ENCODE results near the gene COPS9.

COPS9 gene

DNA sequence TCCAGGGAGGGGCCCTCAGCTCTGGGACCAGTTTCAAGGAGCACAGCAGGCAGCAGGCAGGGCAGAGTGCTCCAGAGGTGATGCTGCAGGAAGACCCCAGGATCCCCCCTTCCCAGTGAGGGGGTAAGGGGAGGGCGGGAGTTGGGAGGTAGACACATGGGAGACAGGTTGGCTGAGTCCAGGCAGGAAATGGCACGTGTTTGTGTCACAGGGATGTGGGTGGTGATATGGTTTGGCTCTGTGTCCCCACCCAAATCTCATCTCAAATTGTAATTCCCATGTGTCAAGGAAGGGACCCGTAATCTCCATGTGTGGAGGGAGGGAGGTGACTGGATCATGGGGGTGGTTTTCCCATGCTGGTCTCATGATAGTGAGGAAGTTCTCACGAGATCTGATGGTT, 29.6 kb upstream of the COPS9 start:
- no peak for DNase-seq

DNA sequence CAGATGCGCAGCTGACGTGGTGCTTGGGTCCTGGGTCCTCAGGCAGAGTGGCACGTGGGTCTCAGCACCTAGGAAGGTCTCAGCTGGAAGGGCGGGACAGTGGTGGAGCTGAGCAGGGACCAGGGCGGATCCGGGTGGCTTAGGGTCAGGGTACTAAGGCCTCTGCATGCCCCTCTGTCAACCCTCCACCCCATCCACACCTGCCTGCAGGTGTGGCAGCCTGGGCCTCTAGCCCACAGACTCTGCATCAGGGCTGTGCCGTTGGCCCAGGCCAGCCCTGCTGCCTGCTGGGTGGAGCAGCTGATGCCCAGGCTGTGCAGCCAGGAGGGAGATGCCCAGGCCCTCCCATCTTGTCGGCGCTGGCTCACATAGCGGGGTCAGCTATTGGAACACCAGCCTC, 28.9 kb upstream of the COPS9 start:
- DNase-seq, result no peak

DNA sequence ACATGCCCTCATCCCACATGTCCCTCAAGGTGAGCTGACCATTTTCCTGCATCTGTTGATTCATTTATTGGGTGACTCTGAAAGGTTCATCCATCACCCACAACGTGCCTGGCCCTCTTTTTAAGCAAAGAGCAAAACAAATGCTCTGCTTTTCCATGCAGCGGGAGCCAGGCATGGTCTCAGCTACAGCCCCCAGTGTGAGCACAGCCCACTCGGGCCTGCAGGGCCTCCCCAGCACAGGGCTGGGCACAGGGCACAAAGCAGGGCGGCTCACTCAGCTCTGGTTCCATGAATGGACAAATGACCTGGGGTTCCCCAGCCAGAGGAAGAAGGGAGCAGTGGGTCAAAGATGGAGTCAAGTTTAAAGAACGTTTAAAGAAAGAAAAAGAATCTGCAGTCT, 28.5 kb upstream of the COPS9 start:
- no peak for DNase-seq

DNA sequence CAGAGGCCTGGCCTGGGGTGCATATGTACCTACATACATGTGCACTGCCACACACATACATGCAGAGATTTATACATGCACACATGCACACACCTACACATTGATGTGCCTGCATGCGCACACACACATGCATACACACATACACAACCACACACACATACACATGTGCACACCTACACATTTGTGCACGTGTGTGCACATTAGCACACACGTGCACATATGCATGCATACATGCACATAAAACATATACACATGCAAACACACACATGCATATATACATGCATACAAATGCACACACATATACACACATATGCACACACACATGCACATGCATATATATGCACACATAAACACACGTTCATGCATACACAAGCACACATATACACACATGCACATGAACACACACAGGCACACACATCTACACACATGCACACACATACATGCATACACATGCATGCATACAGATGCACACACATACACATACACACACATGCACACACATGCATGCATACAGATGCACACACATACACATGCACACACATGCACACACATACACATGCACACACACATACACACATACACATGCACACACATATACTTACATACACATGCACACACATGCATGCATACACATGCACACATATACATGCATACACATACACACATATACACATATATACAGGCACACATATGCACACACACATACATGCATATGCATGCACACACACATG, 27.9 kb upstream of the COPS9 start:
- no peak for DNase-seq

DNA sequence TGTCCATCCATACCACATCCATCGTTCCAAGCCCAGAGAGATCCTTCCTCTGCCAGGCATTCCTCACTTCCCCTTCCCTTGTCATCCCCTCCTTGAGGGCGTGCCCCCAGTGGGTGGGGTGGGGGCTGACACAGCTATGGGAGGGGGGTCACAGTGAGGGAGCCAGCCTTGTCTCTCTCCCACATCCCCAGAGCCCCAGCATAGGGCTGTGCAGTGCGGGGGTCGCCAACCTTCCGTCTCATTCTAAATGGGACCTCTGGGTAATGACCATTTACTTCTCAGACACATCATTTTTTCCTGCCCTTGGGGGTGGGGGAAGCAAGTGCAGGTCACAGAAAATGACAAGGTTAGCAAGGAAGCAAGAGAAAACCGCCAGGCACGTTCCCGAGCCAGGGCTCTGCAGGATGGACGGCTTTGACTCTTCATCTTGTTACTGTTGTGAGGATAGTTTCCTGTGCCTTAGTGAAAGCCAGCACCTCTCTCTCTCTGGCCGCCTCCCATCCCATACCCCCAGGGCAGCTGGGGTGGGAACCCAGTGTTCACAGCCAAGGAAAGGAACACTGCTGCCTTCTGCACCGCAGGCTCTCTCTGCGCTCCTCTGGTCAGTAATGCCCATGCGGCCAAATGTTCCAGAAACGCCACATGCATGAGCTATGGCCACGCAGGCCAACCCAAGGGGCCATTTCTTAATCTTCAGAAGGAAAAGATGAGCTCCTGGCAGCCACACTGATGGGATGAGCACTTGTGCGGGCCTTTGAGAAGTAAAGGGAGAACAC, 27.0 kb upstream of the COPS9 start:
- DNase-seq, result no peak

- no peak for DNase-seq
Measured at GRCh38 chr2:240162531-240162930, 26.4 kb upstream of the COPS9 start.

DNA sequence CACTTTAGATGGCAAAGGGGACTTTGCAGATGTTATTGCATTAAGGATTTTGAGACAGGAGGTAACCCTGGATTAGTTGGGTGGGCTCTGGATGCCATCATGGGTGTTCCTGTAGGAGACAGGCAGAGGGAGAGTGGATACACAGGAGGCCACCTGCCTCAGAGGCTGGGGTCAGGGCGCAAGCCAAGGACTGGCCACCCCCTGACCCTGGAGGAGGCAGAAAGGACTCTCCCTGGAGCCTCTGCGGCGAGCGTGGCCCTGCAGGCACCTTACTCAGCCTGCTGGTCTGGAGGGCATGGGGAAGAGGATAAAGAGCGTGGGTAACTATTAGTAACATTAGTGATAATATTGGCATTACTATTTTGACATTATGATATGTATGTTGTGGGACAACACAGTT, 25.9 kb upstream of the COPS9 start:
- DNase-seq, result no peak

- DNase-seq, result no peak
Measured at GRCh38 chr2:240161087-240161750, 25.1 kb upstream of the COPS9 start.

GRCh38 chr2:240160291-240161086, 24.4 kb upstream of the COPS9 start:
- no peak for DNase-seq

DNA sequence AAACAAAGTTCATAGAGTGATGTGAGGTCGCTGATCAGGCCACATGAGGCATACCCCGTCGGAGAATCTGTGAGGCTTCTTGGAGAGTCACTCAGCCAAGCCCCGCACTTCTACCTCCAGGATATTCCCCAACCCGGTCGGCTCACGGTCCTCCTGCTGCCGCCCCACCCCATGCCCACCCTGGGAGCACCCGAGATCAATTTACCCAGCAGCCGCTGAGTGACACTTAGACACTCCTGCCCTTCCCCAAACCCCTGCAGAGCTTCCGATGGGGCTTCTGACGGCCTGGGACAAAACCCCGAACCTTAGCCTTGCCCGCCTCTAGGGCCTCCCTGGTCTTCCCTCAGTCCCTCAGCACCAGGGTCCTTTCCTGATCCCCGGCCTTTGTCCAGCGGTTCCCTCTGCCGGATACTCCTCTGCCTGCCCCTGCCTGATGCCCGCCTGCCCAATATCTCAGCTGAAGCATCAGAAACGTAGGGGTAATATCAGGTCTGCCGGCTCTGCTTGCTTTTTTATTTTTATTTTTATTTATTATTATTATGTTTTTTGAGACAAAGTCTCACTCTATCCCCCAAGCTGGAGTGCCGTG, 23.2 kb upstream of the COPS9 start:
- no peak for DNase-seq

DNA sequence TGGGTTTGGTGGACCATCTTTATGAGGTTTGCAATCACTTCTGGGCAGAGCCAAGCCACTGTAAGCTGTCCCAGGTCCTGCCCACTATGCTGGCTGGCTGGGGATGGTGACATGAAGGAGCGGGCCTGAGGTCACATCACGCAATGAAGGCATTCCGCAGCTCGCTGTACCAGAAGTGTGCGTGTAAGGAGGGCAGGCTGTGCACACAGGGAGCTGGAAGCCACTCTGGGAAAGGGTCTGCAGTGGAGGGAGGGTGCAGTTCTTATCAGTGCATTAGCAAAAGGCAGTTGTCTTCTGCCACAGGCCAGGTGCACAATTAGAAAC, 21.0 kb upstream of the COPS9 start:
- no peak for DNase-seq

GRCh38 chr2:240156435-240157146, 20.5 kb upstream of the COPS9 start:
- no peak for DNase-seq

- DNase-seq, result no peak
Measured at GRCh38 chr2:240155745-240156390, 19.8 kb upstream of the COPS9 start.

DNA sequence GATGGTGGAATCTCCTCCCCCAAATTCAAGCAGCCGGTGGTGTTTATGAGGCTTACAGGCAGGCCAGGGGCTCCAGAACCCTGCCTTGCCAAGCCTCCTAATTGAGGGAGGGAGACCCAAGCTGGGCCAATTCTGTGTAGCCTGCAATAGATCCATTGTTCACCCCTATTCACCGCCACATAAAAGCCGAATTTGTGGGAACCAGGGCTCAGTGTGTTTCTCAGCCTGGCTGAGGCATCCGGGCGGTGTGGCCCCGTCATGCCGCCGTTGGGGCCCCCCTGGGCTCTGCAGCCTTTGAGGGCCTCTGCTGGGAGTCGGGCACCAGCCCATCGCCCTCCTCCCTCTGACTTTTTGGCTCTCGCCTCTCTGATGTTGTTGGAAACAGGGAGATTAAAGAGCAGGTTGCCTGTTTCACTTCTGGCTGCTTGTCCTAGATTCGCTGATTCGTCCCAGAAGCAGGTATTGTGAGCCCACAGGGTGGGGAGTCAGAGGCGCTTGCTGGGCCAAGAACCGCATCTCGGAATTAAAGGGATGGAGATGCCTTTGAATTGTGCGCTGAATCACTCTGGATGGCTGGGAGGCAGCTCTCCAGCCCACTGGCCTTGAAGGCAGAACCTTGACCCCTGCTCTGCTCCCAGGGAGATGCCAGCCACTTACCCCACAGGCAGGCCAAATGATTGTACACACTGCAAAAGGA, 19.1 kb upstream of the COPS9 start:
- no peak for DNase-seq

DNA sequence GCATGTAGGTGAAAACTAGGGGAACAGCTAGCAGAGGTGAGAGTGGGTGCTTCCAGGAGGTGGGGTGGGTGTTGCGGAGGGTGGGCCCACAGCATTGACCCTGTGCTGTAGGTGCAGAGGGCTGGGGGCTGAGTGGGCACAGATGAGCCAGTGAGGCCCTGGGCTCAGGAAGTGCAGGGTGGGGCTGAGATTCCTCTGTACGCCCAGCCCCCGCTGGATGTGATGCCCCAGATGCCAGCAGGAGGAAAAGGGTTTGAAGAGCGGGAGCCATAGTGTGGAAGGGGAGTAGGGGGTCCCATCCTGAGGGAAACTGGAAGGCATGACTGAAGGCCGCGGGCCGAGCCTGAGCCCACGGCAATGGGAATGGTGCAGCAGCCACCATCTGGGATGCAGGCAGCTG, 18.5 kb upstream of the COPS9 start:
- DNase-seq, result no peak

GRCh38 chr2:240153418-240153817, 17.3 kb upstream of the COPS9 start:
- DNase-seq, result no peak

DNA sequence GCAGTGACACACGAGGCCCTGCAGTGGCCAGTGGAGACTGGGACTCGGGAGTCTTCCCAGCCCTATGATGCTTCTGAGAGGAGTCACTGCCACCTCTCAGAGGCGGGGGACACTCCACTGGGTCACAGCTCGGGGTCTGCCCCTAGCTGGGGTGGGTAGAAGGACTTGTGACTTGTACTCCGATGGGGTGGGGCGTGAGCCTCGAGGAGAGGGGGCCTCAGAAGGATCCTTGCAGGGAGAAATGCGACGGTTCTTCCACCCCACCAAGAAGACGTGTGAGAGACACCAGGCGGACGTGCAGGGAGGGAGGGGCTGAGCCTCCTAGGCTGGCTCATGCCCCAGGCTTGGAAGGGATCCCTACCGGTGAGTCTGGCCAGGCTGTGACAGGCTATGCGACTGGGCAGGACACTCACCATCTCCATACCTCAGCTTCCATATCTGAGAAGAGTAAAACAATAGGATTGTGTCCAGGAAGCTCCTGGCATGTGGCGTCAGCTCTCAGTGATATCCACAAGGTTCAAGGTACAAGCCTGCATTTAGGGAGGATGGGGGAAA, 15.4 kb upstream of the COPS9 start:
- no peak for DNase-seq

- DNase-seq, result no peak
Measured at GRCh38 chr2:240149943-240150784, 14.1 kb upstream of the COPS9 start.

- DNase-seq, result no peak
Measured at GRCh38 chr2:240147911-240148587, 11.9 kb upstream of the COPS9 start.

All from left hindlimb (tissue), 1 donor.